ENCODE results near the gene MAGEA2. TPM values are rescaled to one million over a fixed set of nuclear protein-coding genes. Genes with fewer than 3 reads are reported as not detected.
"Not testable (repeated sequence)": the region's sequence is repeated elsewhere in the genome, so short reads cannot be mapped to it uniquely, and the experiment has no call there.

MAGEA2 gene
- total and polyA plus RNA-seq, 2 of the 8 experiments (the other 6 are each of a cell fraction or from before 2014, with no cell fraction given): 0.77 TPM; not detected in 1

DNA sequence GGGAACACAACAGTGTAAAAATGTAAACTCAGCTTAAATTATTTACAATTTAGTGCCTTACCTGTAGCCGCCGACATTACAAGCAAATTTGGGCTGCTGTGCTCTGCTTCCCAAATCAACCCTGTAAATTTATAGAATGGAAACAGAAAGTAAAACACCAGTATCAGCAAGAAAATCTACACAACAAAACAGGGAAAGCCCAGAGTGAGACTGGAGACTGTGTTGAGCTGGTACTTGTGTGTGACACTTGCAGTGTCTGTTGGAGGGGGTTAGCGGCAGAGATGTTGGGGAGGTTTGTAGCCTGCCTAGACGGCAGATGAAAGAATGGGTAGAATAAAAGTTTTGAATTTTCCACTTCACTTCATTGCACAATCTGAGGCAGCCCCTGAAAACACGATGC is 40.4 kb downstream of the MAGEA2 start:
- POLR2A ChIA-PET (ENCODE audit: partially characterized antibody); H4K8ac ChIP-seq (ENCODE audit: extremely low read depth, insufficient read depth, low read length); H3K27ac ChIP-seq (ENCODE audit: low read depth, low read length); H3K14ac ChIP-seq (ENCODE audit: insufficient read length); H3K9ac ChIP-seq (replicated peaks in 1 of 4; ENCODE audit: extremely low read depth in 1 of 4, low read depth in 3 of 4, low read length in 3 of 4); H2BK12ac ChIP-seq (ENCODE audit: low read depth, low read length); DNase-seq (ENCODE audit: low read depth in 1 of 2, low spot score in 2 of 2); H2BK20ac ChIP-seq (ENCODE audit: low read length); H2BK120ac ChIP-seq (replicated peaks; ENCODE audit: low read depth, low read length); FAIRE-seq; H3K4me1 ChIP-seq (replicated peaks in 1 of 4; ENCODE audit: control insufficient read depth in 3 of 4, insufficient read depth in 4 of 4, low read length in 3 of 4); H2BK15ac ChIP-seq (ENCODE audit: low read length); H3K36me3 ChIP-seq (ENCODE audit: control insufficient read depth in 2 of 4, insufficient read depth in 4 of 4, low read length in 3 of 4); H3K18ac ChIP-seq (ENCODE audit: extremely low read depth, low read length); H3K4ac ChIP-seq (replicated peaks; ENCODE audit: insufficient read length, low read depth, low read length); H2BK5ac ChIP-seq (ENCODE audit: low read depth, low read length); H4K20me1 ChIP-seq (replicated peaks in 1 of 2; ENCODE audit: control insufficient read depth in 1 of 2, insufficient read depth in 2 of 2, low read length in 2 of 2); H3K4me3 ChIP-seq (ENCODE audit: extremely low read depth in 1 of 4, insufficient read depth in 2 of 4, low read depth in 3 of 4, low read length in 4 of 4); H4K5ac ChIP-seq (ENCODE audit: insufficient read length, low read depth, low read length); H3K23ac ChIP-seq (ENCODE audit: insufficient read length); H3K23me2 ChIP-seq (ENCODE audit: low read depth, low read length); H3K79me2 ChIP-seq (ENCODE audit: control insufficient read depth in 1 of 2, insufficient read depth in 2 of 2, low read length in 2 of 2); CTCF ChIA-PET (ENCODE audit: partially characterized antibody); H2AFZ ChIP-seq (ENCODE audit: low read length); H2AK5ac ChIP-seq (ENCODE audit: low read depth, low read length); H3K79me1 ChIP-seq (ENCODE audit: low read depth, low read length); H3K9me3 ChIP-seq (ENCODE audit: insufficient read depth in 2 of 2, low read depth in 1 of 2, low read length in 1 of 2); H3K27me3 ChIP-seq (replicated peaks in 1 of 4; ENCODE audit: control insufficient read depth in 3 of 4, extremely low read depth in 1 of 4, insufficient read depth in 3 of 4, low read length in 3 of 4); H3K56ac ChIP-seq (replicated peaks; ENCODE audit: insufficient read length, low read depth, low read length); H4K91ac ChIP-seq (replicated peaks; ENCODE audit: insufficient read length, low read length); H3K4me2 ChIP-seq (ENCODE audit: insufficient read depth in 1 of 2, low read depth in 2 of 2, low read length in 2 of 2): not testable (repeated sequence)
- no CpG with 5 or more reads among the region's 5 CpGs for WGBS, 2 experiments (ENCODE audit: extremely low coverage in 1 of 2, insufficient coverage in 1 of 2, insufficient read length in 1 of 2, insufficient replicate concordance in 2 of 2, low coverage in 1 of 2, low lambda C conversion rate in 2 of 2, missing lambda C conversion rate in 1 of 2)

GRCh38 chrX:152709173-152709572 is 44.5 kb downstream of the MAGEA2 start, which contains the start of gene CSAG2:
TSS of gene CSAG2 (minus strand) at chrX:152709273. CDS start at chrX:152709112, 161 bp downstream.
- H3K4me1 ChIP-seq (replicated peaks in 1 of 4; ENCODE audit: control insufficient read depth in 3 of 4, insufficient read depth in 4 of 4, low read length in 3 of 4); H2BK15ac ChIP-seq (ENCODE audit: low read length); H4K20me1 ChIP-seq (replicated peaks in 1 of 2; ENCODE audit: control insufficient read depth in 1 of 2, insufficient read depth in 2 of 2, low read length in 2 of 2); H3K79me1 ChIP-seq (ENCODE audit: low read depth, low read length); H3K4ac ChIP-seq (replicated peaks; ENCODE audit: insufficient read length, low read depth, low read length); H2BK20ac ChIP-seq (ENCODE audit: low read length); H4K91ac ChIP-seq (replicated peaks; ENCODE audit: insufficient read length, low read length); H2BK120ac ChIP-seq (replicated peaks; ENCODE audit: low read depth, low read length); POLR2A ChIA-PET (ENCODE audit: partially characterized antibody); H3K23me2 ChIP-seq (ENCODE audit: low read depth, low read length); H3K36me3 ChIP-seq (ENCODE audit: control insufficient read depth in 2 of 4, insufficient read depth in 4 of 4, low read length in 3 of 4); H3K27ac ChIP-seq (ENCODE audit: low read depth, low read length); H3K9me3 ChIP-seq (ENCODE audit: insufficient read depth in 2 of 2, low read depth in 1 of 2, low read length in 1 of 2); H3K79me2 ChIP-seq (ENCODE audit: control insufficient read depth in 1 of 2, insufficient read depth in 2 of 2, low read length in 2 of 2); H4K8ac ChIP-seq (ENCODE audit: extremely low read depth, insufficient read depth, low read length); H3K18ac ChIP-seq (ENCODE audit: extremely low read depth, low read length); FAIRE-seq; H4K5ac ChIP-seq (ENCODE audit: insufficient read length, low read depth, low read length); H3K4me3 ChIP-seq (ENCODE audit: extremely low read depth in 1 of 4, insufficient read depth in 2 of 4, low read depth in 3 of 4, low read length in 4 of 4); H3K27me3 ChIP-seq (replicated peaks in 1 of 4; ENCODE audit: control insufficient read depth in 3 of 4, extremely low read depth in 1 of 4, insufficient read depth in 3 of 4, low read length in 3 of 4); CTCF ChIA-PET (ENCODE audit: partially characterized antibody); H2AK5ac ChIP-seq (ENCODE audit: low read depth, low read length); H3K4me2 ChIP-seq (ENCODE audit: insufficient read depth in 1 of 2, low read depth in 2 of 2, low read length in 2 of 2); H3K23ac ChIP-seq (ENCODE audit: insufficient read length); H2BK12ac ChIP-seq (ENCODE audit: low read depth, low read length); H3K56ac ChIP-seq (replicated peaks; ENCODE audit: insufficient read length, low read depth, low read length); H3K9ac ChIP-seq (replicated peaks in 1 of 4; ENCODE audit: extremely low read depth in 1 of 4, low read depth in 3 of 4, low read length in 3 of 4); H2BK5ac ChIP-seq (ENCODE audit: low read depth, low read length); DNase-seq (ENCODE audit: low read depth in 1 of 2, low spot score in 2 of 2); H2AFZ ChIP-seq (ENCODE audit: low read length); H3K14ac ChIP-seq (ENCODE audit: insufficient read length): not testable (repeated sequence)
- no CpG with 5 or more reads among the region's 2 CpGs for WGBS, 2 experiments (ENCODE audit: extremely low coverage in 1 of 2, insufficient coverage in 1 of 2, insufficient read length in 1 of 2, insufficient replicate concordance in 2 of 2, low coverage in 1 of 2, low lambda C conversion rate in 2 of 2, missing lambda C conversion rate in 1 of 2)
